Measurements from ENCODE around the gene DAND5. TPM values are rescaled to one million over a fixed set of nuclear protein-coding genes. Genes with fewer than 3 reads are reported as not detected.
A peak's percentile ranks its signal among the peaks of the same experiment; 100 is the strongest.
"Not testable (repeated sequence)": the region's sequence is repeated elsewhere in the genome, so short reads cannot be mapped to it uniquely, and the experiment has no call there.

Gene DAND5
- total and polyA plus RNA-seq, 2 donors (not counting 1 experiment from before 2014, with no cell fraction given): not detected

GRCh38 chr19:12949363-12950283 lies 19.8 kb upstream of the DAND5 start:
- CTCF ChIA-PET: interaction anchor here (0.8 to 1.5 kb wide), 2 partner anchors 16 to 112 kb away, joined by 4 to 6 read pairs; no protein-coding TSS in a partner anchor
- no peak overlapping the region for H3K9ac ChIP-seq (ENCODE audit: low read length)
- Mint-ChIP-seq H3K27me3 (no peaks in the 10 kb centered on the region), H3K27ac (peak overlapping the region; percentile 68), H3K4me3 (no peak overlapping the region), H3K4me1 (peaks cover 31% of the 10 kb centered on the region), H3K9me3 (ENCODE audit: insufficient read depth) (no peaks in the 10 kb centered on the region)
- H3K79me2 ChIP-seq (ENCODE audit: control insufficient read depth, insufficient read depth, low read length): peaks cover 17% of the 10 kb centered on the region
- ATAC-seq (ENCODE audit: low read depth) (no peak), DNase-seq (no peak)
- H3K36me3 ChIP-seq (replicated peaks in 1 of 2; ENCODE audit: control extremely low read depth in 1 of 2, control insufficient read depth in 1 of 2, extremely low read depth in 1 of 2, insufficient read depth in 2 of 2, low read length in 1 of 2): peaks cover 3 to 75% of the 10 kb centered on the region in 2 experiments
- POLR2A ChIA-PET: interaction anchor here (0.6 kb wide), 1 partner anchor 184 kb away, joined by 3 read pairs; no protein-coding TSS in a partner anchor
- peaks cover 30% of the 10 kb centered on the region for H4K20me1 ChIP-seq (ENCODE audit: control insufficient read depth, insufficient read depth, low read length, poor library complexity, severe bottlenecking)
- TF ChIP-seq CTCF (IDR thresholded peaks at IDR 0.05) (no peak), EZH2 (IDR thresholded peaks at IDR 0.05; ENCODE audit: borderline replicate concordance, insufficient read depth, low read depth, low read length, poor library complexity, severe bottlenecking) (no peak)
- no peak overlapping the region for H3K4me2 ChIP-seq (replicated peaks; ENCODE audit: low read depth, low read length, poor library complexity, severe bottlenecking)
- H3K4me1 ChIP-seq (ENCODE audit: control insufficient read depth in 2 of 2, insufficient read depth in 2 of 2, low read length in 2 of 2): peaks cover 17 to 33% of the 10 kb centered on the region in 2 donors
- WGBS (ENCODE audit: insufficient coverage): 95% methylated on average over 14 of the region's 16 CpGs
- H3K27me3 ChIP-seq (replicated peaks in 1 of 4; ENCODE audit: control extremely low read depth in 1 of 4, control insufficient read depth in 3 of 4, insufficient read depth in 4 of 4, low read length in 3 of 4): no peaks in the 10 kb centered on the region
- no peak overlapping the region for H3K27ac ChIP-seq (ENCODE audit: low read length in 2 of 2)
- intact Hi-C loops (cut with micrococcal nuclease): no loop called here
- no peak overlapping the region for H2AFZ ChIP-seq (ENCODE audit: insufficient read depth, low read depth, low read length, poor library complexity, severe bottlenecking)
- peaks cover 0 to 4% (median 0%) of the 10 kb centered on the region in 3 donors for H3K9me3 ChIP-seq (ENCODE audit: control extremely low read depth in 1 of 3, control insufficient read depth in 2 of 3, insufficient read depth in 1 of 3, low read length in 2 of 3)
- no peak overlapping the region for H3K4me3 ChIP-seq (ENCODE audit: control extremely low read depth in 1 of 5, extremely low read depth in 1 of 5, insufficient read depth in 1 of 5, low read depth in 2 of 5, low read length in 4 of 5)

- Histone ChIP-seq H3K79me2 (ENCODE audit: control insufficient read depth, insufficient read depth, low read length) (peaks cover 11% of the 10 kb centered on the region), H3K36me3 (replicated peaks in 1 of 2; ENCODE audit: control extremely low read depth in 1 of 2, control insufficient read depth in 1 of 2, extremely low read depth in 1 of 2, insufficient read depth in 2 of 2, low read length in 1 of 2) (peaks cover 5 to 70% of the 10 kb centered on the region in 2 experiments), H3K4me1 (ENCODE audit: control insufficient read depth in 2 of 2, insufficient read depth in 2 of 2, low read length in 2 of 2) (peaks cover 21 to 34% of the 10 kb centered on the region in 2 donors), H4K20me1 (ENCODE audit: control insufficient read depth, insufficient read depth, low read length, poor library complexity, severe bottlenecking) (peaks cover 37% of the 10 kb centered on the region)
- H3K27ac Mint-ChIP-seq; H2AFZ ChIP-seq (ENCODE audit: insufficient read depth, low read depth, low read length, poor library complexity, severe bottlenecking); DNase-seq; H3K9me3 Mint-ChIP-seq (ENCODE audit: insufficient read depth); H3K27ac ChIP-seq (ENCODE audit: low read length in 2 of 2); ATAC-seq (ENCODE audit: low read depth); H3K9ac ChIP-seq (ENCODE audit: low read length); intact Hi-C loops (cut with micrococcal nuclease); H3K4me2 ChIP-seq (replicated peaks; ENCODE audit: low read depth, low read length, poor library complexity, severe bottlenecking); H3K4me3 ChIP-seq (ENCODE audit: control extremely low read depth in 1 of 5, extremely low read depth in 1 of 5, insufficient read depth in 1 of 5, low read depth in 2 of 5, low read length in 4 of 5); H3K27me3 Mint-ChIP-seq; H3K9me3 ChIP-seq (ENCODE audit: control extremely low read depth in 1 of 3, control insufficient read depth in 2 of 3, insufficient read depth in 1 of 3, low read length in 2 of 3); H3K27me3 ChIP-seq (replicated peaks in 1 of 4; ENCODE audit: control extremely low read depth in 1 of 4, control insufficient read depth in 3 of 4, insufficient read depth in 4 of 4, low read length in 3 of 4); H3K4me3 Mint-ChIP-seq; POLR2A ChIA-PET: not testable (repeated sequence)
- peaks cover 34% of the 10 kb centered on the region for H3K4me1 Mint-ChIP-seq
- CTCF ChIA-PET: interaction anchor here (0.9 to 1.6 kb wide), 2 partner anchors 25 to 186 kb away, joined by 3 read pairs; no protein-coding TSS in a partner anchor
- WGBS (ENCODE audit: insufficient coverage): 100% methylated on average over 4 of the region's 6 CpGs
Measured at GRCh38 chr19:12952050-12952449, 17.3 kb upstream of the DAND5 start.

Measured in B cell (primary cell).